GM18499 (cell line): ENCODE results near the gene LUC7L2.
"Not testable (repeated sequence)": the region's sequence is repeated elsewhere in the genome, so short reads cannot be mapped to it uniquely, and the experiment has no call there.

Source experiments
- ATAC-seq: cut with Tn5 transposase; IDR thresholded peaks from one replicate; pipeline ENCODE4 v1.9.1; 2021; ENCODE audit warnings: moderate number of reproducible peaks; ENCODE audit not compliant: insufficient read depth, unreplicated experiment

Gene LUC7L2

GRCh38 chr7:139436806-139437205 lies 77.1 kb downstream of the LUC7L2 start:
- ATAC-seq = no peak

GRCh38 chr7:139439375-139439774 lies 79.7 kb downstream of the LUC7L2 start:
- no peak for ATAC-seq

GRCh38 chr7:139441961-139442360 lies 82.3 kb downstream of the LUC7L2 start:
- ATAC-seq = no peak

GRCh38 chr7:139446051-139446890 lies 86.6 kb downstream of the LUC7L2 start:
- ATAC-seq = no peak

- ATAC-seq = no peak
Measured at GRCh38 chr7:139450851-139451250, 91.2 kb downstream of the LUC7L2 start.

DNA sequence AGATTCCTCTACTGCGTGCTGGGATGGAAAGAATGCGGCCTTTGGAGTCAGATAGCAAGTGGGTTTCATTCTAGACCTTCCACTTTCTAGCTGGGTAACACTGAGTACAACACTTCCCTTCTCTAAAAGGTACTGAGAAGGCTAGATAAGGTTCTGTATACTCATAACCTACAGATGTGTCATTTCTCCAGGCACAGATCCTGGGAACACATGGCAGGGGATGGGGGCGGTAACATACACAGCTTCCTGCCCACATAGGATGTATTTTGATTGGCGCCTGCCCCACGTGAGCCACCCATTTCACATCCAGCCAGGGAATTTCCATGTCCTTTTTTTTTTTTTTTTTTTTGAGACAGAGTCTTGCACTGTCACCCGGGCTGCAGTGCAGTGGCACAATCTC lies 91.9 kb downstream of the LUC7L2 start:
- ATAC-seq = no peak

- no peak for ATAC-seq
Measured at GRCh38 chr7:139452958-139453672, 93.4 kb downstream of the LUC7L2 start.

DNA sequence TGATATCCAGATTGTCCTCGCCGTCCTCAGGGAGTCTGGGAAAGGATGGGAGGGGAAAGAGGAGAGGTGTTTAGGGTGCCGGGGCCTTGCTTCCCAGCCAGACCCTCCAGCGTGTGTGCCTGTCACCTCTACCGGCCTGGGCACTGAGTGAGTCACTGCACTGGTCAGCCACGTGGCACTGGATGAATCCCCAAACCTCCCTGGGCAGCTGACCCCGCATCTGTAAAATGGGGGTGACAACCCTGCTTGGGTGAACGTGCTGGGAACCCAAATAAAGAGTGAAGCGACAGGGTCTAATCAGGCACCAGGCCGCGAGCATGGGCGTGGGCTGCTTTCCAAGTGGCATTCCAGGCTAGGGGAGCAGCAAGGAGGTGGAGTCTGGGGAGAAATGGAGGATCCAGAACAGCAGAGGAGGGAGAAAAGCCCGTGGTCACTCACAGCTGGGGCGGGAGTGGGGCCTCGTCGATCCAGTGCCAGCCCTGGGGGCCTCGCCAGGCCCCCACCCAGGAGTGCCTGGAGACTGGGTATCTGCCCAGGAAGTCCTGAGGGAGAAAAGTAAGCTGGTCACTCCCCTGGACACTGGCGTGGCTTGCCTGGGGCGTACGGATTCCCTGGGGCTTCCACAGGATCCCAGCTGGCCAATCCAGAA lies 94.1 kb downstream of the LUC7L2 start:
- ATAC-seq = no peak

- ATAC-seq = no peak
Measured at GRCh38 chr7:139455789-139456188, 96.1 kb downstream of the LUC7L2 start.

DNA sequence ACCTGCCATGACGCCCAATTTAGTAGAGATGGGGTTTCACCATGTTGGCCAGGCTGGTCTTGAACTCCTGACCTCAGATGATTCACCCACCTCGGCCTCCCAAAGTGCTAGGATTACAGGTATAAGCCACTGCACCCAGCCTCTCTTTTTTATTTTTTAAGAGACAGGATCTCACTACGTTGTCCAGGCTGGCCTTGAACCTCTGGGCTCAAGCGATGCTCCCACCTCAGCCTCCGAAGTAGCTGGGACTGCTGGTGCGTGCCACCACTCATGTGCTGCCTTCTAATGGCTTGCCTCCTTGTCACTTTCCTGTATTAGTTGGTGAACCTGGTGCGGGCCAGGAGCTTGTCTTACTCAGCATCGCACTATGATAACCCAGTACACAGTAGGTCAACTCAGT lies 96.8 kb downstream of the LUC7L2 start:
- no peak for ATAC-seq

DNA sequence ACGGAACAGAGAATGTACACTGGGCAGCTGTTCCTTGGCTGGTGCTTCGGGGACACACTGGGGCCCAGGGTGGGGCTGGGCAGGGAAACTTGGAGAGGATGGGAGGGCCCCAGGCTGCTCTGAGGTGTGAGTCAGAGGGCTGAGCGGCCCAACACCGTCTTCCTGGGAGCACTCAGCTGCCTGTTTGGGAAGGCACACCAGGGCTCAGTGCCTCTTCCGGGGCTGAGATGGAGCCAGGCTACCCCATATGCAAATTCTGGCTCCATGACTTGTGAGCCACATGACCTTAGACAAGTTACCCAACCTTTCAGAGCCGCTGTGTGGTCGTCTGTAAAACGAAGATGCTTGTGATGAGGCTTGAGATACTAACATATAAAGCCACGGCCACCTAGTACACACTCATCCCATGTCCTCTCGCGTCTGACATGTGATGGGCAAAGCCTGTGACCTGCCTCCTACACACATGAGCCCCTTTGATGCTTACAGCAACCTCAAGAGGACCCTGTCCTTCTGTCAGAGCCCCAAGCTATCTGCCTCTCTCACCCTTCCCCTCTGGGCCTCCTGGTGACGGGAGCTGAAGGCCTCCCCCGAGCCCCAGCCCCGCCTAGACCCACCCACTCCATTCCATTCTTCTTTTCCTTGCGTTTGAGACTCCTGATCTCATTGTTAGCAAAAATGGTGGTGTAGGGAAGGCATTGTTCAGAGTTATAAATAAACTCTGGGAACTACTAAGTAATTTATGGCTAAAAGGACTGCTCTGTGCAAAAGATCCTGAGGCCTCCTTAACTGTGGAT lies 97.7 kb downstream of the LUC7L2 start:
- no peak for ATAC-seq

GRCh38 chr7:139463421-139463820 lies 103.7 kb downstream of the LUC7L2 start:
- ATAC-seq = not testable (repeated sequence)

GRCh38 chr7:139464511-139464910 lies 104.8 kb downstream of the LUC7L2 start:
- ATAC-seq = not testable (repeated sequence)

- ATAC-seq = not testable (repeated sequence)
Measured at GRCh38 chr7:139465072-139465471, 105.4 kb downstream of the LUC7L2 start.

- ATAC-seq = not testable (repeated sequence)
Measured at GRCh38 chr7:139467729-139468128, 108.0 kb downstream of the LUC7L2 start.

GRCh38 chr7:139468281-139468680 lies 108.6 kb downstream of the LUC7L2 start:
- not testable (repeated sequence) for ATAC-seq

GRCh38 chr7:139471740-139472353 lies 112.2 kb downstream of the LUC7L2 start:
- no peak for ATAC-seq
